Stimulated activated CD4-positive, alpha-beta T cell treated with anti-CD3 and anti-CD28 coated beads, Interleukin-2, amount 100 ng/mL, for 48 hours (primary cell): ENCODE data around the gene TP53BP2.
"Not testable (repeated sequence)": the region's sequence is repeated elsewhere in the genome, so short reads cannot be mapped to it uniquely, and the experiment has no call there.

ENCODE experiments used
- DNase-seq, 2 donors: peaks; one replicate each; pipeline ENCODE4 v3.0.0-alpha.2; 2020

Gene TP53BP2

GRCh38 chr1:223829678-223830077 lies 16.1 kb downstream of the TP53BP2 start:
- DNase-seq, result no peak

- DNase-seq, result no peak
Measured at GRCh38 chr1:223828162-223828848, 17.4 kb downstream of the TP53BP2 start.

- no peak for DNase-seq
Measured at GRCh38 chr1:223827193-223827663, 18.5 kb downstream of the TP53BP2 start.

- no peak for DNase-seq
Measured at GRCh38 chr1:223825767-223826748, 19.7 kb downstream of the TP53BP2 start.

- DNase-seq, result no peak
Measured at GRCh38 chr1:223824712-223825111, 21.0 kb downstream of the TP53BP2 start.

- DNase-seq, result no peak
Measured at GRCh38 chr1:223824287-223824686, 21.5 kb downstream of the TP53BP2 start.

- no peak for DNase-seq
Measured at GRCh38 chr1:223820971-223821370, 24.8 kb downstream of the TP53BP2 start.

- DNase-seq, result no peak
Measured at GRCh38 chr1:223820515-223820858, 25.3 kb downstream of the TP53BP2 start.

GRCh38 chr1:223819730-223820514 lies 25.8 kb downstream of the TP53BP2 start:
- no peak for DNase-seq

GRCh38 chr1:223817265-223817664 lies 28.5 kb downstream of the TP53BP2 start:
- not testable (repeated sequence) for DNase-seq

GRCh38 chr1:223815865-223816264 lies 29.9 kb downstream of the TP53BP2 start:
- no peak for DNase-seq

GRCh38 chr1:223815020-223815853 lies 30.5 kb downstream of the TP53BP2 start:
- DNase-seq, result no peak

GRCh38 chr1:223813645-223814044 lies 32.1 kb downstream of the TP53BP2 start:
- DNase-seq, result no peak

GRCh38 chr1:223811634-223812101 lies 34.1 kb downstream of the TP53BP2 start:
- no peak for DNase-seq

GRCh38 chr1:223810586-223810985 lies 35.2 kb downstream of the TP53BP2 start:
- no peak for DNase-seq

- DNase-seq, result not testable (repeated sequence)
Measured at GRCh38 chr1:223809905-223810304, 35.8 kb downstream of the TP53BP2 start.

- no peak for DNase-seq
Measured at GRCh38 chr1:223803211-223803610, 42.5 kb downstream of the TP53BP2 start.

GRCh38 chr1:223802602-223803001 lies 43.1 kb downstream of the TP53BP2 start:
- DNase-seq, result no peak

- no peak for DNase-seq
Measured at GRCh38 chr1:223802032-223802431, 43.7 kb downstream of the TP53BP2 start.

GRCh38 chr1:223796210-223796609 lies 49.5 kb downstream of the TP53BP2 start:
- no peak for DNase-seq

GRCh38 chr1:223794136-223794880 lies 51.4 kb downstream of the TP53BP2 start:
- DNase-seq, result no peak
